H1 (cell line): ENCODE data around the gene WSCD1. TPM values are rescaled to one million over a fixed set of nuclear protein-coding genes. Genes with fewer than 3 reads are reported as not detected.

ENCODE experiments used
- CTCF ChIA-PET: fragments of 300-600 bp; sonication (Branson Sonifier 250); formaldehyde crosslinking; loops from one replicate; lab custom pipeline; 2021; ENCODE audit not compliant: partially characterized antibody; lab: Charles Lee
- POLR2A ChIA-PET: fragments of 300-600 bp; sonication (Branson Sonifier 250); formaldehyde crosslinking; loops from one replicate; lab custom pipeline; 2021; ENCODE audit warnings: inconsistent platforms; ENCODE audit not compliant: partially characterized antibody; lab: Charles Lee
- DNase-seq, 2 experiments: peaks; one replicate each; pipeline versions ENCODE4 v3.0.0 to v3.0.0-alpha.2; 2010 to 2022; ENCODE audit warnings: low spot score in 2 of 2, low read depth in 1 of 2, mixed read lengths in 1 of 2
- FAIRE-seq: peaks from 2 replicates; lab custom pipeline; 2011; peaks lifted over from hg19 to GRCh38; lab: Jason Lieb, UNC
- H2AFZ ChIP-seq: 2 replicates; pipeline ENCODE4 v1.8.1; 2012; ENCODE audit warnings: low read length, inconsistent platforms
- H2AK5ac ChIP-seq: 2 replicates; pipeline ENCODE4 v1.6.1; 2013; ENCODE audit warnings: low read depth, low read length
- H2BK120ac ChIP-seq: replicated peaks from 2 replicates; pipeline ENCODE3; 2013; ENCODE audit warnings: low read depth, low read length, inconsistent platforms
- H2BK12ac ChIP-seq: 2 replicates; pipeline ENCODE4 v1.6.1; 2013; ENCODE audit warnings: low read depth, low read length
- H2BK15ac ChIP-seq: 2 replicates; pipeline ENCODE4 v1.6.1; 2013; ENCODE audit warnings: low read length
- H2BK20ac ChIP-seq: 2 replicates; pipeline ENCODE4 v1.6.1; 2013; ENCODE audit warnings: low read length
- H2BK5ac ChIP-seq: 2 replicates; pipeline ENCODE4 v1.6.1; 2013; ENCODE audit warnings: low read depth, low read length
- H3K14ac ChIP-seq: 2 replicates; pipeline ENCODE4 v1.6.1; 2013; ENCODE audit warnings: inconsistent platforms; ENCODE audit not compliant: insufficient read length
- H3K18ac ChIP-seq: 2 replicates; pipeline ENCODE4 v1.6.1; 2013; ENCODE audit warnings: low read length; ENCODE audit errors: extremely low read depth
- H3K23ac ChIP-seq: 2 replicates; pipeline ENCODE4 v1.6.1; 2013; ENCODE audit warnings: inconsistent platforms; ENCODE audit not compliant: insufficient read length
- H3K23me2 ChIP-seq: 2 replicates; pipeline ENCODE4 v1.6.1; 2013; ENCODE audit warnings: low read depth, low read length
- H3K27ac ChIP-seq: 2 replicates; pipeline ENCODE4 v1.6.1; 2011; ENCODE audit warnings: low read depth, low read length, inconsistent platforms
- H3K27me3 ChIP-seq, 4 experiments: replicated peaks in 1 of 4; 1 replicate in 1 of 4; 2 replicates in 3 of 4; pipeline versions ENCODE4 v1.6.1 to v1.8.1; 2011 to 2013; ENCODE audit warnings: low read length in 3 of 4, mild to moderate bottlenecking in 3 of 4, inconsistent platforms in 2 of 4, mixed read lengths in 2 of 4, moderate library complexity in 1 of 4; ENCODE audit not compliant: control insufficient read depth in 3 of 4, insufficient read depth in 3 of 4; ENCODE audit errors: extremely low read depth in 1 of 4
- H3K36me3 ChIP-seq, 4 experiments: 2 replicates each; pipeline versions ENCODE4 v1.6.1 to v1.8.1; 2011 to 2013; ENCODE audit warnings: mild to moderate bottlenecking in 4 of 4, low read length in 3 of 4, moderate library complexity in 2 of 4, control low read depth in 1 of 4, inconsistent platforms in 1 of 4; ENCODE audit not compliant: insufficient read depth in 4 of 4, control insufficient read depth in 2 of 4
- H3K4ac ChIP-seq: replicated peaks from 2 replicates; pipeline ENCODE3; 2013; ENCODE audit warnings: low read length, low read depth, mixed read lengths, inconsistent platforms; ENCODE audit not compliant: insufficient read length
- H3K4me1 ChIP-seq, 4 experiments: replicated peaks in 1 of 4; 1 replicate in 1 of 4; 2 replicates in 3 of 4; pipeline versions ENCODE4 v1.6.1 to v1.8.1; 2011 to 2013; ENCODE audit warnings: low read length in 3 of 4, inconsistent platforms in 2 of 4, mixed read lengths in 1 of 4; ENCODE audit not compliant: insufficient read depth in 4 of 4, control insufficient read depth in 3 of 4
- H3K4me2 ChIP-seq, 2 experiments: 2 replicates each; pipeline versions ENCODE4 v1.6.1 to v1.8.1; 2011 to 2013; ENCODE audit warnings: low read depth in 2 of 2, low read length in 2 of 2, control low read depth in 1 of 2, inconsistent platforms in 1 of 2, mild to moderate bottlenecking in 1 of 2; ENCODE audit not compliant: insufficient read depth in 1 of 2
- H3K4me3 ChIP-seq, 4 experiments: fragments of 200-600, 300-600 bp in 1 of 4; sonication (generic), shearing (Covaris generic), sonication (Bioruptor Twin) in 1 of 4; 2 replicates each; pipeline versions ENCODE4 v1.5.1 to v1.8.1; 2011 to 2016; ENCODE audit warnings: low read length in 4 of 4, low read depth in 3 of 4, control low read depth in 2 of 4, inconsistent platforms in 2 of 4, mild to moderate bottlenecking in 2 of 4, mixed read lengths in 1 of 4, moderate library complexity in 1 of 4; ENCODE audit not compliant: insufficient read depth in 2 of 4; ENCODE audit errors: extremely low read depth in 1 of 4
- H3K56ac ChIP-seq: replicated peaks from 2 replicates; pipeline ENCODE3; 2013; ENCODE audit warnings: low read depth, mild to moderate bottlenecking, mixed read lengths, low read length, inconsistent platforms; ENCODE audit not compliant: insufficient read length
- H3K79me1 ChIP-seq: 2 replicates; pipeline ENCODE4 v1.6.1; 2013; ENCODE audit warnings: low read depth, low read length, control low read depth
- H3K79me2 ChIP-seq, 2 experiments: 2 replicates each; pipeline versions ENCODE4 v1.6.1 to v1.8.1; 2012 to 2013; ENCODE audit warnings: low read length in 2 of 2, mild to moderate bottlenecking in 2 of 2, inconsistent platforms in 1 of 2; ENCODE audit not compliant: insufficient read depth in 2 of 2, control insufficient read depth in 1 of 2
- H3K9ac ChIP-seq, 4 experiments: replicated peaks in 1 of 4; 1 replicate in 1 of 4; 2 replicates in 3 of 4; pipeline versions ENCODE4 v1.6.1 to v1.8.1; 2011 to 2013; ENCODE audit warnings: low read depth in 3 of 4, low read length in 3 of 4, control low read depth in 2 of 4, mild to moderate bottlenecking in 2 of 4, moderate library complexity in 2 of 4, inconsistent platforms in 1 of 4; ENCODE audit errors: extremely low read depth in 1 of 4
- H3K9me3 ChIP-seq, 2 experiments: 2 replicates each; pipeline versions ENCODE4 v1.6.1 to v1.8.1; 2012 to 2013; ENCODE audit warnings: mild to moderate bottlenecking in 2 of 2, moderate library complexity in 2 of 2, control low read depth in 1 of 2, inconsistent platforms in 1 of 2, low read depth in 1 of 2, low read length in 1 of 2, mixed read lengths in 1 of 2; ENCODE audit not compliant: insufficient read depth in 2 of 2
- H4K20me1 ChIP-seq, 2 experiments: replicated peaks in 1 of 2; 2 replicates each; pipeline versions ENCODE3 to v1.8.1; 2011 to 2013; ENCODE audit warnings: inconsistent platforms in 2 of 2, low read length in 2 of 2, mild to moderate bottlenecking in 1 of 2; ENCODE audit not compliant: insufficient read depth in 2 of 2, control insufficient read depth in 1 of 2
- H4K5ac ChIP-seq: 2 replicates; pipeline ENCODE4 v1.6.1; 2013; ENCODE audit warnings: low read length, low read depth, mixed read lengths, inconsistent platforms; ENCODE audit not compliant: insufficient read length
- H4K8ac ChIP-seq: 2 replicates; pipeline ENCODE4 v1.8.0; 2013; ENCODE audit warnings: mild to moderate bottlenecking, moderate library complexity, low read length, inconsistent platforms; ENCODE audit not compliant: insufficient read depth; ENCODE audit errors: extremely low read depth
- H4K91ac ChIP-seq: replicated peaks from 2 replicates; pipeline ENCODE3; 2013; ENCODE audit warnings: low read length, mixed read lengths, inconsistent platforms; ENCODE audit not compliant: insufficient read length
- CTCF ChIP-seq, 3 experiments: IDR thresholded peaks; 1 replicate in 2 of 3; 2 replicates in 1 of 3; pipeline versions ENCODE4 v1.5.1 to v1.6.1; 2011; ENCODE audit warnings: low read length in 3 of 3, mild to moderate bottlenecking in 3 of 3, inconsistent platforms in 2 of 3, low read depth in 1 of 3, moderate library complexity in 1 of 3; ENCODE audit not compliant: insufficient read depth in 1 of 3; ENCODE audit errors: control extremely low read depth in 1 of 3
- EGR1 ChIP-seq: IDR thresholded peaks from 2 replicates; pipeline ENCODE4 v1.6.1; 2011; ENCODE audit warnings: low read depth, low read length, borderline replicate concordance
- HDAC6 ChIP-seq: IDR thresholded peaks from one replicate; pipeline ENCODE4 v1.7.1; 2012; ENCODE audit warnings: low read depth, mild to moderate bottlenecking, inconsistent platforms, low read length, moderate library complexity
- RBBP5 ChIP-seq: IDR thresholded peaks from 2 replicates; pipeline ENCODE4 v1.7.1; 2012; ENCODE audit warnings: low read depth, mild to moderate bottlenecking, inconsistent platforms, low read length, moderate library complexity, borderline replicate concordance
- SUZ12 ChIP-seq: fragments of 200-600 bp; sonication (generic); IDR thresholded peaks from 2 replicates; pipeline ENCODE4 v1.6.1; 2012; ENCODE audit warnings: mild to moderate bottlenecking, inconsistent platforms, low read length, moderate library complexity, mixed read lengths
- YY1 ChIP-seq: IDR thresholded peaks from 2 replicates; pipeline ENCODE4 v1.6.1; 2011; ENCODE audit warnings: low read depth, mild to moderate bottlenecking, low read length
- WGBS, 2 experiments: shearing (Covaris generic) in 1 of 2; methylation state at CpG; one replicate each; pipeline versions ENCODE4 v1.1.6 to v1.1.7; 2013 to 2015; ENCODE audit warnings: low lambda C conversion rate in 2 of 2, mixed read lengths in 2 of 2, inconsistent platforms in 1 of 2, low coverage in 1 of 2, missing lambda C conversion rate in 1 of 2; ENCODE audit not compliant: insufficient replicate concordance in 2 of 2, insufficient coverage in 1 of 2, insufficient read length in 1 of 2; ENCODE audit errors: extremely low coverage in 1 of 2, missing lambda C conversion rate in 1 of 2; 5-methylcytosine and 5-hydroxymethylcytosine counted together
- polyA plus RNA-seq, 7 experiments: library from polyadenylated mRNA; depleted of rRNA in 3 of 7; stranded (reverse) in 5 of 7; unstranded in 2 of 7; fragments of >200 nt in 5 of 7; fragments of 200-250 nt in 2 of 7; gene quantifications; 1 replicate in 5 of 7; 2 replicates in 1 of 7; 4 replicates in 1 of 7; pipeline versions ENCODE4 v1.2.1 to v1.2.3, GENCODE V29; 2011 to 2013; ENCODE audit warnings: missing spikeins in 2 of 7, mixed read lengths in 2 of 7
- total RNA-seq: library from RNA; stranded (reverse); fragmentation: NEBNext Ultra II Directional; extraction: Animal tissue kit (Norgen Biotek cat#: 25700); gene quantifications from 2 replicates; pipeline ENCODE4 v1.2.1, GENCODE V29; 2021

Gene WSCD1
- total and polyA plus RNA-seq, 2 of the 8 experiments (the other 6 are each of a cell fraction or from before 2014, with no cell fraction given): 21.9 to 39.0 TPM

GRCh38 chr17:6090253-6090652, 20.1 kb downstream of the WSCD1 start:
- no peak overlapping the region for H4K91ac ChIP-seq
- no peaks in the 10 kb centered on the region for H3K27me3 ChIP-seq
- no peak overlapping the region for H2BK15ac ChIP-seq
- WGBS, 2 experiments: 92% methylated on average over 20 of the region's 20 CpGs; no CpG with 5 or more reads in 1 of the 2 experiments
- ChIA-PET CTCF (interaction anchor here (1.4 to 2.6 kb wide), 3 partner anchors 19 to 296 kb away, joined by 3 to 14 read pairs (median 7); no protein-coding TSS in a partner anchor), POLR2A (no interaction called here)
- H3K56ac ChIP-seq: no peak overlapping the region
- no peak overlapping the region for H3K14ac ChIP-seq
- H2AK5ac ChIP-seq: 0 out of 2 replicates have a peak overlapping the region, but pooled peaks have one; percentile 1
- FAIRE-seq (no peak), DNase-seq (no peak)
- H3K4me2 ChIP-seq: no peak overlapping the region
- H3K23ac ChIP-seq: no peak overlapping the region
- H4K8ac ChIP-seq: 0 out of 2 replicates have a peak overlapping the region, but pooled peaks have one; percentile 41
- TF ChIP-seq SUZ12: no peak
- TF ChIP-seq RBBP5: no peak
- TF ChIP-seq YY1: no peak
- TF ChIP-seq EGR1: no peak
- TF ChIP-seq CTCF (IDR thresholded peaks at IDR 0.05; ENCODE audit: control extremely low read depth in 1 of 3, insufficient read depth in 1 of 3, low read depth in 1 of 3, low read length in 3 of 3): no peak
- TF ChIP-seq HDAC6: no peak
- H2BK20ac ChIP-seq: no peak overlapping the region
- H2BK5ac ChIP-seq: no peak overlapping the region
- H3K27ac ChIP-seq: no peak overlapping the region
- H3K4me1 ChIP-seq: peaks cover 0 to 2% (median 0%) of the 10 kb centered on the region in 4 experiments; a peak in 1 of 7 replicates
- no peak overlapping the region for H3K18ac ChIP-seq
- no peak overlapping the region for H3K4me3 ChIP-seq
- no peak overlapping the region for H2AFZ ChIP-seq
- no peak overlapping the region for H3K9ac ChIP-seq
- no peak overlapping the region for H2BK12ac ChIP-seq
- no peak overlapping the region for H4K5ac ChIP-seq
- no peaks in the 10 kb centered on the region; the same call in 1 of the 2 replicates for H3K23me2 ChIP-seq
- H3K9me3 ChIP-seq: no peaks in the 10 kb centered on the region
- H3K36me3 ChIP-seq: peaks cover 0 to 9% (median 1%) of the 10 kb centered on the region in 4 experiments; a peak in 5 of 8 replicates
- H2BK120ac ChIP-seq: no peak overlapping the region
- no peak overlapping the region for H3K4ac ChIP-seq
- no peaks in the 10 kb centered on the region for H4K20me1 ChIP-seq
- no peaks in the 10 kb centered on the region for H3K79me1 ChIP-seq
- no peaks in the 10 kb centered on the region for H3K79me2 ChIP-seq
